Stimulated activated naive CD8-positive, alpha-beta T cell treated with anti-CD3 and anti-CD28 coated beads, Interleukin-15, amount 100 ng/mL, for 72 hours (primary cell): Measurements from ENCODE around the gene PHAF1.
"Not testable (repeated sequence)": the region's sequence is repeated elsewhere in the genome, so short reads cannot be mapped to it uniquely, and the experiment has no call there.

Experiments
- ATAC-seq: fragments of 150-1000 bp; cut with Tn5 transposase; 2 replicates; pipeline ENCODE4 v1.10.0; 2021; ENCODE audit warnings: mild to moderate bottlenecking, moderate library complexity
- DNase-seq, 2 donors: peaks; one replicate each; pipeline ENCODE4 v3.0.0; 2021 to 2022
- H3K27ac Mint-ChIP-seq, 2 donors: one replicate each; pipeline ENCODE4 v1.8.0; 2022; ENCODE audit warnings: mild to moderate bottlenecking in 2 of 2, mixed read lengths in 2 of 2, moderate library complexity in 2 of 2
- H3K27me3 Mint-ChIP-seq: one replicate; pipeline ENCODE4 v1.8.0; 2022; ENCODE audit warnings: mixed read lengths
- H3K4me1 Mint-ChIP-seq: one replicate; pipeline ENCODE4 v1.8.0; 2022; ENCODE audit warnings: mild to moderate bottlenecking, mixed read lengths
- H3K4me3 Mint-ChIP-seq, 2 donors: one replicate each; pipeline ENCODE4 v1.8.0; 2022; ENCODE audit warnings: mild to moderate bottlenecking in 2 of 2, mixed read lengths in 2 of 2, moderate library complexity in 1 of 2
- H3K9me3 Mint-ChIP-seq, 2 donors: one replicate each; pipeline ENCODE4 v1.8.0; 2022; ENCODE audit warnings: mixed read lengths in 2 of 2

The PHAF1 gene

GRCh38 chr16:67116388-67117311 is 6.9 kb downstream of the PHAF1 start:
- DNase-seq: no peak
- Mint-ChIP-seq H3K27ac (peak overlapping the region; percentile 17 to 60), H3K4me3 (no peak overlapping the region), H3K4me1 (peaks cover 15% of the 10 kb centered on the region), H3K27me3 (no peaks in the 10 kb centered on the region), H3K9me3 (no peaks in the 10 kb centered on the region)
- no peak for ATAC-seq

DNA sequence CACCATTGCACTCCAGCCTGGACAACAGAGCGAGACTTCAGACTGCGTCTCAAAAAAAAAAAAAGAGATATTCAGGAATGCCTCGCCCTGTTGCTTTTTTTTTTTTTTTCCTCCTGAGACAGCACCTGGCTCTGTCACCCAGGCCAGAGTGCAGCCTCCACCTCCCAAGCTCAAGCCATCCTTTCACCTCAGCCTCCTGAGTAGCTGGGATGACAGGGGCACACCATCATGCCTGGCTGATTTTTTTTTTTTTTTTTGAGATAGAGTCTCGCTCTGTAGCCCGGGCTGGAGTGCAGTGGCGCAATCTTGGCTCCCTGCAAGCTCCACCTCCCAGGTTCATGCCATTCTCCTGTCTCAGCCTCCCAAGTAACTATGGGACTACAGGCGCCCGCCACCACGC is 8.0 kb downstream of the PHAF1 start:
- DNase-seq (no peak), ATAC-seq (no peak)
- Mint-ChIP-seq H3K4me1 (peaks cover 4% of the 10 kb centered on the region), H3K9me3 (no peaks in the 10 kb centered on the region), H3K27ac (no peak overlapping the region), H3K4me3 (no peak overlapping the region), H3K27me3 (no peaks in the 10 kb centered on the region)

DNA sequence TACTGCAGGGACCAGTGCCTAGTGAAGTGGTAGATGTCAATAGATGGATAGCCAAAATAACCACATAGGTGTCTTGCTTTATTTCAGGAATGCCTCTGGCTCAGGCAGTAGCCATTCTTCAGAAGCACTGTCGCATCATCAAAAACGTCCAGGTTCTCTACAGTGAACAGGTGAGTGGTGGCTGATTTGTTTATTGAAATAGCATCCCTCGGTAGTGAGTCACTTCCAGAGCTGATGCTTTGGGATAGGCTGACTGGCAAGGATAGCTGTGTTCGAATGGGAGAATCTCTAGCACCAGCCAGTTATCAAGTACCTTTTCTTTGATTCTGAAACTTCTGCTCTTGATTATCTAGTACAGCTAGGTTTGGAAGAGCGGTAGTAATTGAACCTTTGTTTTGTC is 10.3 kb downstream of the PHAF1 start:
- Mint-ChIP-seq H3K4me3 (no peak overlapping the region), H3K27ac (no peak overlapping the region), H3K4me1 (no peaks in the 10 kb centered on the region), H3K9me3 (no peaks in the 10 kb centered on the region), H3K27me3 (no peaks in the 10 kb centered on the region)
- DNase-seq (no peak), ATAC-seq (no peak)

- not testable (repeated sequence) for DNase-seq, H3K27me3 Mint-ChIP-seq, H3K4me1 Mint-ChIP-seq, ATAC-seq, H3K9me3 Mint-ChIP-seq, H3K27ac Mint-ChIP-seq, H3K4me3 Mint-ChIP-seq
Observed at GRCh38 chr16:67122799-67123198, 13.1 kb downstream of the PHAF1 start.

DNA sequence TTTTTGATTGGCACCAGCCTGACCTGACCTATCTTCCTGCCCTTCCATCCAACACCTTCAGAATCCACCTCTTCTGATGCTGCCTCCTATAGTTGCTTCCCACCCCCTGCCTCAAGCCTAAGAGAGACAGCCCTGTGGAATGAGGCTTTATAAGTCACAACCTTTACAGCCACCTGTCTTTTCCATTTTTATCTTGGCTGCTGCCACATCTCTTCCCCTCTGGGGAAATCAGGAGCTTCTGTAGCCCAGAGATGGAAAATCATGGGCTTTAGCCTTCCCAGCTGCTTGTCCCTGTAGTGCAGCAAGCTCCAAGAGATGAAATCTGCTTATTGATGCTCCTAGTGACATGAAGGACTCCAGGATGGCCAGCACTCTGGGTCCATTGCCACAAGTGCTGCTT is 18.7 kb downstream of the PHAF1 start:
- no peaks in the 10 kb centered on the region for H3K9me3 Mint-ChIP-seq

DNA sequence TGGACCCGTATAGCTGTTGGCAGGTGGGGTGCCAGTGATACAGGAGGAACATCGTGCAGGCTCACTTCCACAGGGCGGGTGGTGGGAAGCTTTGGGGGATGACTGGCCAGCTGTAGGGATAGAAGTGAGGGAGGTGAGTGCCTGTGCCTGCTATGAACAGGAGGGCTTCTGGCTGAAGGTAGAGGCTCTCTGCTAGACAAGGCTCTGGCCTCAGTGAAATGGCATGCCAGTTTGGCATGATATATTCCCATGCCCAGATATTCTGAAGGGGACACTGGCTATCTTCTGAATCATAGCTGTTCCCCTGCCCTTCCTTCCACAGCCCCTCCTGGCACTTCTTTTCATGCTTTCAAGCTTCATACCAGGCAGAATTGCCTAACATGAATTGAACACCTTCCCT is 19.1 kb downstream of the PHAF1 start:
- H3K27ac Mint-ChIP-seq: no peak overlapping the region
- DNase-seq (no peak), ATAC-seq (no peak)
- no peaks in the 10 kb centered on the region for H3K4me1 Mint-ChIP-seq
- H3K9me3 Mint-ChIP-seq: no peaks in the 10 kb centered on the region
- no peak overlapping the region for H3K4me3 Mint-ChIP-seq
- no peaks in the 10 kb centered on the region for H3K27me3 Mint-ChIP-seq

More for the DNA sequence above, 18.7 kb downstream of the PHAF1 start:
- no peak overlapping the region for H3K4me3 Mint-ChIP-seq
- no peaks in the 10 kb centered on the region for H3K27me3 Mint-ChIP-seq
- no peak for DNase-seq
- no peak for ATAC-seq
- H3K27ac Mint-ChIP-seq: no peak overlapping the region
- no peaks in the 10 kb centered on the region for H3K4me1 Mint-ChIP-seq

GRCh38 chr16:67129422-67129821 is 19.7 kb downstream of the PHAF1 start:
- DNase-seq: no peak
- ATAC-seq: no peak
- H3K9me3 Mint-ChIP-seq: no peaks in the 10 kb centered on the region
- no peak overlapping the region for H3K27ac Mint-ChIP-seq
- no peaks in the 10 kb centered on the region for H3K4me1 Mint-ChIP-seq
- H3K27me3 Mint-ChIP-seq: no peaks in the 10 kb centered on the region
- no peak overlapping the region for H3K4me3 Mint-ChIP-seq

GRCh38 chr16:67137605-67138004 is 27.9 kb downstream of the PHAF1 start:
- no peaks in the 10 kb centered on the region for H3K9me3 Mint-ChIP-seq
- ATAC-seq (no peak), DNase-seq (no peak)
- H3K4me3 Mint-ChIP-seq: no peak overlapping the region
- no peaks in the 10 kb centered on the region for H3K27me3 Mint-ChIP-seq
- H3K4me1 Mint-ChIP-seq: no peaks in the 10 kb centered on the region
- H3K27ac Mint-ChIP-seq: no peak overlapping the region

GRCh38 chr16:67141391-67141790 is 31.6 kb downstream of the PHAF1 start:
- ATAC-seq: no peak
- no peak overlapping the region for H3K27ac Mint-ChIP-seq

DNA sequence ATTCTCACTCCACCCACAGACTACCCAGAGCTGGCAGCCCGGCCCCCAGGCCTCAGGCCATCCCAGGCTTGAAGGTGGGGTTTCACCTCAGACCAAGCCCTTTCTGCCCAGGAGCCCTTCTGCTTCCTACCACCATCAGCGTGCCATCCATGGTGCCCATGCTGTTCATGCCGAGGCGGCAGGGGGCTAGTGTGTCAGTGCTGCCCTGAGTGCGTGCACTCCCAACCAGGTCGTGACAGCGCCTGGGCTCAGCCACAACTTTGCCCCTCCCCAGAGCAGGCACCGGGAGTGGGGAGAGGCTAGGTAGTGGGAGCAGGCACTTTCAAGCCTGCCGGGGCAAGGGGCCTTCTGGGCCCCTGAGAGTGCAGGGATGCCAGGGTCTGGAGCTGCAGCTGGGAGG is 32.6 kb downstream of the PHAF1 start:
- ATAC-seq: no peak
- H3K27ac Mint-ChIP-seq: no peak overlapping the region
- no peak for DNase-seq
- H3K27me3 Mint-ChIP-seq: no peaks in the 10 kb centered on the region
- H3K9me3 Mint-ChIP-seq: no peaks in the 10 kb centered on the region
- H3K4me3 Mint-ChIP-seq: no peak overlapping the region
- H3K4me1 Mint-ChIP-seq: no peaks in the 10 kb centered on the region

More at GRCh38 chr16:67141391-67141790, 31.6 kb downstream of the PHAF1 start:
- no peaks in the 10 kb centered on the region for H3K4me1 Mint-ChIP-seq
- no peak for DNase-seq
- no peaks in the 10 kb centered on the region for H3K27me3 Mint-ChIP-seq
- no peaks in the 10 kb centered on the region for H3K9me3 Mint-ChIP-seq
- no peak overlapping the region for H3K4me3 Mint-ChIP-seq

DNA sequence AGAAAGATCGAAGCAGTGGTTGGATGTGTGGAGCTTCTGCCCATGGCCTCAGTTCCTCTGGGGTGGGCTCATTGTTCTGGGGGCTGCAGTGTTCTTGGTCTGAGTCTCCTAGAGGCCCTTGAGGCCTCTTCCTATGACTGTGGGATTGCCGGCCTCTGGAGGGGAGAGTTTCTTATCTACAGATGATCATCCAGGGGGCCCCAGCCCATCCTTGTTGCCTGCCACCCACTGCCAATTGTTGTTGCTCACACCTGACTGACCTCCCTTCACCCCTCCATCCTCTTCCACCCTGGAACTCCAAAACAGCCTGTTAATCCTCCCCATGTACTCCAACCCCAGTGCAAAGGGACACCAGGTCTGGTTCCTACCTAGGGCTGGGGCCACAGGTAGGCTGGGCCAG is 35.2 kb downstream of the PHAF1 start:
- H3K27ac Mint-ChIP-seq: no peak overlapping the region
- peaks cover 13% of the 10 kb centered on the region for H3K27me3 Mint-ChIP-seq
- DNase-seq (no peak), ATAC-seq (no peak)
- H3K9me3 Mint-ChIP-seq: no peaks in the 10 kb centered on the region
- H3K4me3 Mint-ChIP-seq: no peak overlapping the region
- H3K4me1 Mint-ChIP-seq: peaks cover 6% of the 10 kb centered on the region

GRCh38 chr16:67145746-67146145 is 36.0 kb downstream of the PHAF1 start:
- H3K27ac Mint-ChIP-seq: no peak overlapping the region
- H3K9me3 Mint-ChIP-seq: no peaks in the 10 kb centered on the region
- H3K27me3 Mint-ChIP-seq: peaks cover 13% of the 10 kb centered on the region
- peaks cover 6% of the 10 kb centered on the region for H3K4me1 Mint-ChIP-seq
- DNase-seq (no peak), ATAC-seq (no peak)
- H3K4me3 Mint-ChIP-seq: no peak overlapping the region

DNA sequence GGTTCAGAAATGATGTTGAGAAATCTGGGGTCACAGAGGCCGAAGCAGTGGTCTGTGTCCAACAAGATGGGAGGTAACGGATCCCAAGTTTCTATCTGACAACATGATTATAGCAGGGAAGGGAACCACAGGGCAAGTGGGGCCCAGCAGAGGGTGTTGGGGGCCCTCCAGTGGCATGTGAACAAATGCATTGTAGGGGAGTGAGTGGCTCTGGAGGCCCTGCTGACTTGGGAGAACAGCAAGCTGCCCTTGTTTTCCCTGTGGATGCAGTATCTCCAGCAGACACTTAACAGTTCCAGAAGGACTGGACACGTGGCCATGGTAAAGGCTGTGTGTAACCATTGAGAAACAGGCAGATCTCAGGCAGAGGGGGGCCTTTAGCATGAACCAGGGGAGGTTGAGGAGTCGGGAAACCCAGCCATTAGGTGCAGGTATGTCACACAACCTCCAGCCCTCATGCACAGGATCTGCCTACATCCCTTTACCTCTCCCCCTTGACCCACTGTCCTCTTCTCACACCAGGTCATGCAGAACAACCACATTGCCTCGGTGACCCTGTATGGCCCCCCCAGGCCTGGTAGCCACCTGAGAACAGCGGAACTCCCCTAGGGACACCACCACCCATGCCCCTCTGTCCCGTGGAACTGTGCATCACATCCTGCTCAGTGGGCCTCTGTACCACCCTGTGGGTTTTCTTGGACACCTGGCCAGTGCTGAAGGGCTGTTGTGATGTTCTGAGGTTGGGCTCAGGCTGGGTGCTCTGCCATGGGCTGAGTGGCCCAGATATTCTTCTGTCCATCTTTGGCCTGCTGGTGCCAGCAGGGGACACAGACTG is 37.0 kb downstream of the PHAF1 start:
- Mint-ChIP-seq H3K27me3 (peaks cover 23% of the 10 kb centered on the region), H3K4me3 (no peak overlapping the region), H3K4me1 (peaks cover 16% of the 10 kb centered on the region), H3K27ac (peak overlapping the region in 1 of 2 donors; percentile 55), H3K9me3 (no peaks in the 10 kb centered on the region)
- DNase-seq: no peak
- ATAC-seq: no peak

DNA sequence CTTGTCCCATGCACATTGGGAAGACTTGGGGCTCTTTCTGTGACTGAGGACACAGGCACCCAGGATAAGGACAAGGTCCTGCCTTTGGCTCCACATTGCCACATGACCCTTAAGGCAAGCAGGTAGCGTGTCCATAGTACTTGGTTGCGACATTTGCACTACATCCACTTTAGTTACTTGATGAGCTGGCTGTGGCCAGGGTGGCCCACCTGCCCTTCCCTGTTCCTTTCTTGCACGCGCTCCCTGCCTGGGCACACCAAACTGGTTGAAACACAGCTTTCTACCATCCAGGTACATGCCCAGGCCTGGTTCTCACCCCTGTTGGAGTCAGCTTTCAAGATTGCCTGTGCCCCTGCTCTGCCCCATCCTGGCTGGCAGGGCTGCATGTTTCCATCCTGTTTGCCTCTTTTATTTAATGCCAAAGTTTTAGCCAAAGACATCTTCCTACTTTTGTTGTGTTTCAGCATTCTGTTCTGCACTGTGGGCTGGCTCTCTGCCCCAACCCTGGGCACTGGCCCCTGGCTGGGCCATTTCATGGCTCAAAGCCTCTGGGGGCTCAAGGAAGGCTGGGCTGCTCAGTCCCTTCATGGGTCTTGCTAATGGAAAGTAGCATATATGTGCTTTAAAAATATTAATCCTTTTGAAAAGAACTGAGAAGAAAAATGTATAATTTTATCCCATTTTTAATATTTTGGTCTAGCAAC is 37.8 kb downstream of the PHAF1 start:
- H3K27ac Mint-ChIP-seq: no peak overlapping the region
- no peak overlapping the region for H3K4me3 Mint-ChIP-seq
- H3K9me3 Mint-ChIP-seq: no peaks in the 10 kb centered on the region
- H3K4me1 Mint-ChIP-seq: peaks cover 18% of the 10 kb centered on the region
- H3K27me3 Mint-ChIP-seq: peaks cover 28% of the 10 kb centered on the region
- DNase-seq: no peak
- ATAC-seq: no peak

GRCh38 chr16:67148221-67148620 is 38.5 kb downstream of the PHAF1 start:
- ATAC-seq: no peak
- H3K27me3 Mint-ChIP-seq: peaks cover 34% of the 10 kb centered on the region
- H3K4me3 Mint-ChIP-seq: no peak overlapping the region
- no peaks in the 10 kb centered on the region for H3K9me3 Mint-ChIP-seq
- H3K4me1 Mint-ChIP-seq: peaks cover 24% of the 10 kb centered on the region
- peak overlapping the region in 1 of 2 donors; percentile 6 for H3K27ac Mint-ChIP-seq
- no peak for DNase-seq
